Suprapubic skin (tissue), 4 donors: Measurements from ENCODE around the gene HSPA1L. TPM values are rescaled to one million over a fixed set of nuclear protein-coding genes. Genes with fewer than 3 reads are reported as not detected.

Experiments
- DNase-seq, 2 donors: peaks; one replicate each; pipeline ENCODE4 v3.0.0-alpha.2; 2019; ENCODE audit warnings: low spot score in 2 of 2
- H3K27ac ChIP-seq: fragments of 200-600 bp; sonication (generic); one replicate; pipeline ENCODE4 v1.5.1; 2019
- H3K27me3 ChIP-seq: fragments of 200-600 bp; sonication (generic); one replicate; pipeline ENCODE4 v1.5.1; 2019
- H3K36me3 ChIP-seq: fragments of 200-600 bp; sonication (generic); one replicate; pipeline ENCODE4 v1.5.1; 2019
- H3K4me1 ChIP-seq: fragments of 200-600 bp; sonication (generic); one replicate; pipeline ENCODE4 v1.5.1; 2019
- H3K4me3 ChIP-seq: fragments of 200-600 bp; sonication (generic); one replicate; pipeline ENCODE4 v1.5.1; 2019; ENCODE audit warnings: mild to moderate bottlenecking
- H3K9me3 ChIP-seq: fragments of 200-600 bp; sonication (generic); one replicate; pipeline ENCODE4 v1.5.1; 2019
- EP300 ChIP-seq: sonication (generic); formaldehyde crosslinking; IDR thresholded peaks from one replicate; pipeline ENCODE4 v1.6.1; 2017; ENCODE audit warnings: antibody characterized with exemption
- POLR2A ChIP-seq, 2 donors: fragments of 450-650 bp; IDR thresholded peaks; one replicate each; pipeline ENCODE4 v1.6.1; 2017; ENCODE audit warnings: antibody characterized with exemption in 2 of 2, mild to moderate bottlenecking in 2 of 2, moderate library complexity in 2 of 2
- POLR2AphosphoS5 ChIP-seq, 3 donors: sonication (generic); formaldehyde crosslinking; IDR thresholded peaks; one replicate each; pipeline ENCODE4 v1.6.1; 2017; ENCODE audit warnings: antibody characterized with exemption in 3 of 3
- WGBS: methylation state at CpG from one replicate; pipeline ENCODE4 v1.1.5; 2018; 5-methylcytosine and 5-hydroxymethylcytosine counted together
- total RNA-seq, 4 donors: library from RNA; depleted of rRNA; stranded (reverse); fragments of >200 nt; gene quantifications; one replicate each; pipeline ENCODE4 v1.1.0, GENCODE V29; 2016
- TF ChIP-seq, protein P1 (sequence below), 2 donors: fragments of 200-600 bp in 1 of 2; fragments of 450-650 bp in 1 of 2; sonication (generic) in 1 of 2; IDR thresholded peaks; one replicate each; pipeline ENCODE4 v1.5.1; 2016 to 2019; ENCODE audit warnings: antibody characterized with exemption in 2 of 2, mild to moderate bottlenecking in 1 of 2, moderate library complexity in 1 of 2

HSPA1L gene
- total RNA-seq, 4 donors from 2014 or later = 0.83 to 3.1 (median 1.8) TPM

DNA sequence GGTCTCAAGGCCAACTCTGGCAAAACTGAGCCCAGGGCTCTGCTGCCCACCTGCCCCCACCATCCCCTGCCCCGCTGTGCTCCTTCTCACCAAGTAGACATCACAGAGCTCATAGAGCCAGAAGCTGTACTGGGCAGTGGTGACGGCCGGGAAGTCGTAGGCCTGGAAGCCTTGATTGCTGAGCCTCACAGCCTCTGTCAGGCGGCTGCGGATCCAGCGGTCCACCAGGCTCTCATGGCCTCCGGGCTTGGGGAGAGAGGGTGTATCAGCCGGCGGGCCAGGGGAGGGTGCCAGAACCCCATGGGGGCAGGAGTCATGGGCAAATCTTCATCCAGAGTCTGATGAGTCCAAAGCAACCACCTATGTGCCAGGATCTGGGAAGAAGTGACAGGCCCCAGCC is 35.2 kb downstream of the HSPA1L start:
- Histone ChIP-seq H3K27ac (no peak overlapping the region), H3K36me3 (peaks cover 65% of the 10 kb centered on the region), H3K9me3 (no peaks in the 10 kb centered on the region), H3K27me3 (no peaks in the 10 kb centered on the region), H3K4me3 (no peak overlapping the region), H3K4me1 (peaks cover 24% of the 10 kb centered on the region)
- no peak for DNase-seq
- TF ChIP-seq EP300 (no peak), POLR2A (IDR thresholded peaks at IDR 0.05) (no peak), POLR2AphosphoS5 (IDR thresholded peaks at IDR 0.05) (no peak)
- TF ChIP-seq, protein P1, sequence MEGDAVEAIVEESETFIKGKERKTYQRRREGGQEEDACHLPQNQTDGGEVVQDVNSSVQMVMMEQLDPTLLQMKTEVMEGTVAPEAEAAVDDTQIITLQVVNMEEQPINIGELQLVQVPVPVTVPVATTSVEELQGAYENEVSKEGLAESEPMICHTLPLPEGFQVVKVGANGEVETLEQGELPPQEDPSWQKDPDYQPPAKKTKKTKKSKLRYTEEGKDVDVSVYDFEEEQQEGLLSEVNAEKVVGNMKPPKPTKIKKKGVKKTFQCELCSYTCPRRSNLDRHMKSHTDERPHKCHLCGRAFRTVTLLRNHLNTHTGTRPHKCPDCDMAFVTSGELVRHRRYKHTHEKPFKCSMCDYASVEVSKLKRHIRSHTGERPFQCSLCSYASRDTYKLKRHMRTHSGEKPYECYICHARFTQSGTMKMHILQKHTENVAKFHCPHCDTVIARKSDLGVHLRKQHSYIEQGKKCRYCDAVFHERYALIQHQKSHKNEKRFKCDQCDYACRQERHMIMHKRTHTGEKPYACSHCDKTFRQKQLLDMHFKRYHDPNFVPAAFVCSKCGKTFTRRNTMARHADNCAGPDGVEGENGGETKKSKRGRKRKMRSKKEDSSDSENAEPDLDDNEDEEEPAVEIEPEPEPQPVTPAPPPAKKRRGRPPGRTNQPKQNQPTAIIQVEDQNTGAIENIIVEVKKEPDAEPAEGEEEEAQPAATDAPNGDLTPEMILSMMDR (IDR thresholded peaks at IDR 0.05) = no peak
- no CpG with 5 or more reads among the region's 10 CpGs for WGBS

DNA sequence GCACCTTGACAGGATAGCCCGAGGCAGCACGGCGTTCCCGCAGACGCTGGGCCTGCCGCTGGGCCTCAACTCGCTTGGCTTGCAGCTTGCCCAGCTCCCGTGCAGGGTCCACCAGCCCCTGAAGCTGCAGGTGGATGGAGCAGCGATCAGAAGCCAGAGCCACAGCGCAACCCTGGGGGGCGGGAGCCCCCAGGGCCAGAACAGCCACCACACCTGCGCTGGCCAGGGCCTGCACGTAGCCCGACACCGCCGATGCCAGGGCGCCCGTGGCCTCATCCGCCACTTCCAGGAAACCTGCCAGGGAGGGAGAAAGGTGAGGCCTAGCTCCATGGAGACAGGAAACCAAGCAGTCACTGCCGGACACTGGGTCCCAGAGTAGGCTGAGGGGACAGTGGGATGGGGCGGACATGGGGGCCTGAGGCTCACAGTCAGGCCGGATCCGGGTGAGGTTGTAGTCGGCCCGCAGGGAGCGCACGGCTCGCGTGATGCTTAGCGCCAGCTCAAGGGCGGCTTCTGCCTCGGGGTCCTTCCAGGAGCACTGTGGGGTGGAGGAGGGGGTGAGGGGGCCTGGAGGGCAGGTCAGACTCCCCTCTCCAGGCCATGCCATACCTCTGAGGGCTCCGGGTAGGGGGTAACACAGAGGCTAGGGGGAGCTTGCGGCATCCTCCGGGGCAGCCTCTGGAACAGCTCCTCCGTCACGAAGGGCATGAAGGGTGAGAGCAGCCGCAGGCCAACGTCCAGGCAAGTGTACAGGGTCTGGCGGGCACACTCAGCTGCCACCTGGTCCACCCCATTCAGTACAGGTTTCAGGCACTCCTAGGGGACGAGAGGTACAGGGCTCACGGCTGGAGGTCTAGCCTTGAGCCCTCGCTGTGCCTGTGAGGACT is 35.8 kb downstream of the HSPA1L start:
- no peak overlapping the region for H3K4me3 ChIP-seq
- H3K27me3 ChIP-seq = no peaks in the 10 kb centered on the region
- peaks cover 24% of the 10 kb centered on the region for H3K4me1 ChIP-seq
- no peak overlapping the region for H3K27ac ChIP-seq
- no peaks in the 10 kb centered on the region for H3K9me3 ChIP-seq
- no peak for DNase-seq
- TF ChIP-seq POLR2AphosphoS5 (IDR thresholded peaks at IDR 0.05) (no peak), POLR2A (IDR thresholded peaks at IDR 0.05) (no peak), EP300 (no peak)
- TF ChIP-seq, protein P1 (IDR thresholded peaks at IDR 0.05) = no peak
- WGBS = 83% methylated on average over 19 of the region's 43 CpGs
- H3K36me3 ChIP-seq = peaks cover 58% of the 10 kb centered on the region

DNA sequence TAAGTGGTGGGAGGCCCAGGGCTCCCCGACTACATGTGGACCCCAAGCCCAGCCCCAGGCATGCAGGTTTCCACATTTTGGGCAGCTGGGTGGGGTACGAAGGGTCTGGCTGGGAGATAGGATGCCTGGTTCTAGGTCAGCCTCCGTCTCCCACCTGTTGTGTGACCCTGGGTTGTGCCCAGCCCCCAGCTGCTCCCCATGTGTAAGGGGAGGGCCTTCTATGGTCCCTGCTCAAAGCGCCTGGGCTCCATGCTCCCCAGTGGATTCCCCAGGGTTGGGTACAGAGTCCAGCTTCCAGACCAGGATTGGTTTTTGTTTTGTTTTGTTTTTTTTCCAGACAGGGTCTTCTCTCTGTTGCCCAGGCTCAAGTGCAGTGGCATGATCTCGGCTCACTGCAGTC is 36.9 kb downstream of the HSPA1L start:
- Histone ChIP-seq H3K27me3 (no peaks in the 10 kb centered on the region), H3K9me3 (no peaks in the 10 kb centered on the region), H3K4me1 (peaks cover 24% of the 10 kb centered on the region), H3K27ac (no peak overlapping the region), H3K4me3 (no peak overlapping the region), H3K36me3 (peaks cover 48% of the 10 kb centered on the region)
- DNase-seq = no peak
- 92% methylated on average over 2 of the region's 5 CpGs for WGBS
- TF ChIP-seq POLR2A (IDR thresholded peaks at IDR 0.05) (no peak), EP300 (no peak), POLR2AphosphoS5 (IDR thresholded peaks at IDR 0.05) (no peak)
- TF ChIP-seq, protein P1 (IDR thresholded peaks at IDR 0.05) = no peak

DNA sequence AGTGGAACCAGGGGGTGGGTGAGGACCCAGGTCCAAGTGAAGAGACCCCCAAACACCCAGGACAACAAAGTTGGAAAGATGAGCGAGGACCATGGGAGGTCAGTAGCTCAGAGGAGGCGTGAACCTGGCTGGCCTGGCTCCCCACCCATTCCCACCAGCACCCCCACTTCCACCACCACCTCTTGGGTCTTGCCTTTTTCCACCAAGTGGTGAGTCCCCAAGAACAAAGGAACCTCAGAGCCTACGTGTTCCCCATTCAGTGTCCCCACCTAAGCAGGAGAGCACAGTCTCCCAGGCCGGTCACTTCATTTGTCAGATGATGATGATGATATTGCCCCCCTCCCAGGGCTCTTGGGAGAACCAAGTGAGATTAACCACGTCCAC is 37.4 kb downstream of the HSPA1L start:
- Histone ChIP-seq H3K4me3 (no peak overlapping the region), H3K9me3 (no peaks in the 10 kb centered on the region), H3K36me3 (peaks cover 42% of the 10 kb centered on the region), H3K4me1 (peaks cover 24% of the 10 kb centered on the region), H3K27ac (no peak overlapping the region), H3K27me3 (no peaks in the 10 kb centered on the region)
- no peak for DNase-seq
- 92% methylated on average over 5 of the region's 5 CpGs for WGBS
- TF ChIP-seq EP300 (no peak), POLR2A (IDR thresholded peaks at IDR 0.05) (no peak), POLR2AphosphoS5 (IDR thresholded peaks at IDR 0.05) (no peak)
- TF ChIP-seq, protein P1 (IDR thresholded peaks at IDR 0.05) = no peak

DNA sequence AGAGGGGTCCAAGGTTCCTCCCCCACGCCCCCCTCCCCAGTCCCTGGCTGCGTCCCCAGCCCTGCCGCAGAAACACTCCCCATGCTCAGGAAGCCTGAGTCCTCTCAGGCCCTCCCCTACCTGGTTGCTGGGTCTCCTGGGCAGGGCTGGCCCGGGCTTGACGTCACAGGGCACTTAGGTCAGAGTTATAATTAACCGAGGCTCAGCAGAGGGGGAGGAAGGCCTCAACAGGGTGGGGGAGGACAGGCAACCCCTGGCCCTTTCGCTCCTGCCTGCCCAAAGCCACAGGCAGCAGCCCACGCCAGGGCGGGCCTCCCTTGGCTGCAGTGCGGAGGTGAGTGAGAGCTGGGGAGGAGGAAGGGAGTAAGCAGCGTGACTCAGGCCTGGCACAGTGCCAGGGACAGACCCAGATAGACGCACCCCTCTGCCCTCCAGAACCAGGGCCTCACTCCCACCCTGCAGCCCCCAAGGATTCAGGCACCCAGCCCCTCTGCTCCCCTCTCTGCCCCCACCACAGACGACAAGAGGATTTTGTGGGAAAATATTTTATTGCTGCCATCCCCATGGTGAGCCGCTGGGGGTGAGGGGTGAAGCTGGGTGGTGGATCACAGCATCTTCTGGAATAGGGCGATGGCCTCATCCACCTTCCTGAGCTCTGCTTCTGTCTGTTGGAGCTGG is 38.0 kb downstream of the HSPA1L start, which contains the start of gene VWA7:
VWA7 (minus strand) TSS at position 340 of the 678 bp plus-strand sequence. CDS start 549 bp downstream, outside the sequence.
- Histone ChIP-seq H3K4me1 (peaks cover 24% of the 10 kb centered on the region), H3K9me3 (no peaks in the 10 kb centered on the region), H3K36me3 (peaks cover 37% of the 10 kb centered on the region), H3K4me3 (no peak within 1 kb of the TSS), H3K27ac (peak within 1 kb of the TSS; percentile 9), H3K27me3 (no peaks in the 10 kb centered on the region)
- no peak for TF ChIP-seq POLR2AphosphoS5 (IDR thresholded peaks at IDR 0.05)
- no peak for TF ChIP-seq EP300
- no peak for TF ChIP-seq POLR2A (IDR thresholded peaks at IDR 0.05)
- TF ChIP-seq, protein P1 (IDR thresholded peaks at IDR 0.05) = no peak
- WGBS = 13% methylated on average over 14 of the region's 15 CpGs
- no peak for DNase-seq
